ENCODE measurements around the gene TTLL5. TPM values are rescaled to one million over a fixed set of nuclear protein-coding genes. Genes with fewer than 3 reads are reported as not detected.
"Not testable (repeated sequence)": the region's sequence is repeated elsewhere in the genome, so short reads cannot be mapped to it uniquely, and the experiment has no call there.

Gene TTLL5
- total RNA-seq, 2 experiments from 2014 or later = 26.9 to 30.5 TPM

DNA sequence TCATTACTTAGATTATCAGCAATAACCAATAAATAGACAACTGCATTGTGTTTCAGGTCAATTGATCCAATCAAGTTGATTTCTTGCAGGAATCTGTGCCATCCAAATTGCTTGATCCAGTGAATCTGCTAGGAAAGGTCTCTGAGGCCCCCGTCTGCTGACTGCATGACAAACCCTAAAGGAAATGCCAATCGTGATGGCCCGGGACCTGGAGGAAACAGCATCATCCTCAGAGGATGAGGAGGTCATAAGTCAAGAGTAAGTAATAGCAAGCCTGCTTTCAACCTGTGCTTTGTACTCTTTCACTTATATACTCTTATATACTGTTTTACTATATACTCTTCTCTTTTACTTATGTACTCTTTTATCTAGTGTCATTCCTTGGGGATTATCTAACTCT, 1.9 kb downstream of the TTLL5 start:
- H3K27ac Mint-ChIP-seq = no peak overlapping the region
- H3K27me3 Mint-ChIP-seq = no peaks in the 10 kb centered on the region
- H3K4me1 Mint-ChIP-seq = peaks cover 12% of the 10 kb centered on the region
- DNase-seq = no peak
- H3K9me3 Mint-ChIP-seq = no peaks in the 10 kb centered on the region
- H3K4me3 Mint-ChIP-seq = no peak overlapping the region
- no peaks in the 10 kb centered on the region for H3K36me3 Mint-ChIP-seq

DNA sequence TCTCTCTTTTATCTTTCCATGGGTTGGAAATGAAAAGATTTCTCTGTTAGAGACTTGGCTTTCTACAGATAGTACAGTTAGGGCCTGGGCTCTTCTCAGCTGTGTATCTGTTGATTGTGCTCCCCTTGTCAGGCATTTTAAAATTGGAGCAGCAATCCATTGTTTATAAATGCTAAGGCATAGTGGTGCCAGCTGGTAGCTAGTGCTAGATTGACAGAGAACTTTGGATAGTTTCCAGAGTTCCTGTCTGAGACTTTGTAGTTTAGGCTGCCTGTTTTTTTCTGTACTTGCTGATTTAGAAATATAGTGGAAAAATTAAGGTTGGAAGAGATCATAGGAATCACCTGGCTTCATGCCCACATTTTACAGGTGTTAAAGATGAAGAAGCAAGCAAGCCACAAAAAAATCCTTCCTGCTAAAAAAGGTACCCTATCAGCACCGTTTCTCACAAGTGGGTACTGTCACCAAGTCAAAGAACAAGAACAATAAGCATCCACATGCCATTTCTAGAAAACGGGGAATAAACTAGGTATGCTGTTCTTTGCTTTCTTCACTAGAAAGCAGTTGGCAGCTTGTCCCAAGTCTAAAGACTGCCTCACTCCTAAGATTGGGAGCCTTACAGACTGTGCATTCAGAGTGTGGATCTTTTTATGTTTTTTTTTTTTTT, 6.2 kb downstream of the TTLL5 start:
- no peaks in the 10 kb centered on the region for H3K9me3 Mint-ChIP-seq
- peaks cover 21% of the 10 kb centered on the region for H3K36me3 Mint-ChIP-seq
- H3K27ac Mint-ChIP-seq = no peak overlapping the region
- peaks cover 5% of the 10 kb centered on the region for H3K4me1 Mint-ChIP-seq
- no peak overlapping the region for H3K4me3 Mint-ChIP-seq
- no peak for DNase-seq
- no peaks in the 10 kb centered on the region for H3K27me3 Mint-ChIP-seq

DNA sequence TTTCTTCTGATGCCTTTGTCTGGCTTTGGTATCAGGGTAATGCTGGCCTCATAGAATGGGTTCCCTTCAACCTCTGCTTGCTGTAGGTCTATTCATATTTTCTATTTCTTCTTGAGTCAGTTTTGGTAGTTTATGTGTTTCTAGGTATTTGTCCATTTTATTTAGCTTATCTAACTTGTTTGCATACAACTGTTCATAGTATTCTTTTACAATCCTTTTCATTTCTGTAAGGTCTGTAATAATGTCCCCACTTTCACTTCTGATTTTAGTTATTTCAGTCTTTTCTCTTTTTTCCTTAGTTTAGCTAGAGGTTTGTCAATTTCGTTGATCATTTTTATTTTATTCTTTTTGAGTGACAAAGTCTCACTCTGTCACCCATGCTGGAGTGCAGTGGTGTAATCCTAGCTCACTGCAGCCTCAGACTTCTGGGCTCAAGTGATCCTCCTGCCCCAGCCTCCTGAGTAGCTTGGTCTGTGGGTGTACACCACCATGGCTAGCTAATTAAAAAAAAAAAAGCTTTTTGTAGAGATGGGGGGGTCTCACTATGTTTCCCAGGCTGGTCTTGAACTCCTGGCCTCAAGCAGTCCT, 11.7 kb downstream of the TTLL5 start:
- Mint-ChIP-seq H3K4me1 (peaks cover 19% of the 10 kb centered on the region), H3K36me3 (peaks cover 40% of the 10 kb centered on the region), H3K27ac (no peak overlapping the region), H3K4me3 (no peak overlapping the region), H3K9me3 (peaks cover 6% of the 10 kb centered on the region), H3K27me3 (no peaks in the 10 kb centered on the region)
- DNase-seq = no peak

GRCh38 chr14:75673345-75674035, 12.4 kb downstream of the TTLL5 start:
- Mint-ChIP-seq H3K4me3 (no peak overlapping the region), H3K27ac (no peak overlapping the region), H3K27me3 (no peaks in the 10 kb centered on the region), H3K36me3 (peaks cover 42% of the 10 kb centered on the region), H3K4me1 (peaks cover 17% of the 10 kb centered on the region), H3K9me3 (peaks cover 6% of the 10 kb centered on the region)
- DNase-seq = no peak

- H3K4me3 Mint-ChIP-seq = no peak overlapping the region
- peaks cover 6% of the 10 kb centered on the region for H3K9me3 Mint-ChIP-seq
- DNase-seq = no peak
- H3K36me3 Mint-ChIP-seq = peaks cover 30% of the 10 kb centered on the region
- H3K27me3 Mint-ChIP-seq = no peaks in the 10 kb centered on the region
- no peak overlapping the region for H3K27ac Mint-ChIP-seq
- H3K4me1 Mint-ChIP-seq = peaks cover 20% of the 10 kb centered on the region
Observed at GRCh38 chr14:75675265-75675960, 14.4 kb downstream of the TTLL5 start.

DNA sequence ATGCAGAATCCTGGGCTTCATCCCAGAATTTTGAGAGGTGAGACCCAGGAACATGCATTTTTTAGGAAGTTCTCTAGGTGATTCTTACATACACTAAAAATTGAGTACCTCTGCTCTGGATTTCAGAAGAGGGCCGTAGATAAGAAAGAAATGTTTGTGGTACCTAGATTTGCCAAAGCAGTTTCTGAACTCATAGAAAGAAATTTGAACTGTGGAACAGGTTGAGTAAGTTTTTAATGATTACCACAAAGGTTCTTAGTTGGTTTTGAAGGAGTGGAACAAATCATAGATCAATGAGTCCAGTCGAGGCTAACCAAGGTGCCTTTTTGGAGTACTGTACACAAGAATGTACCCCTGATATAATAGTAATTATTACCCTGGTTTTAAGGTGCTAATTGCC, 24.9 kb downstream of the TTLL5 start:
- no peaks in the 10 kb centered on the region for H3K9me3 Mint-ChIP-seq
- peaks cover 31% of the 10 kb centered on the region for H3K36me3 Mint-ChIP-seq
- H3K27ac Mint-ChIP-seq = no peak overlapping the region
- DNase-seq = no peak
- H3K4me1 Mint-ChIP-seq = peaks cover 7% of the 10 kb centered on the region
- no peaks in the 10 kb centered on the region for H3K27me3 Mint-ChIP-seq
- no peak overlapping the region for H3K4me3 Mint-ChIP-seq

- H3K27ac Mint-ChIP-seq = no peak overlapping the region
- peaks cover 40% of the 10 kb centered on the region for H3K36me3 Mint-ChIP-seq
- H3K4me1 Mint-ChIP-seq = peaks cover 7% of the 10 kb centered on the region
Observed at GRCh38 chr14:75689012-75689411, 28.0 kb downstream of the TTLL5 start.

GRCh38 chr14:75690010-75690409, 29.0 kb downstream of the TTLL5 start:
- no peak overlapping the region for H3K27ac Mint-ChIP-seq
- H3K4me1 Mint-ChIP-seq = peaks cover 7% of the 10 kb centered on the region
- peaks cover 3% of the 10 kb centered on the region for H3K9me3 Mint-ChIP-seq
- DNase-seq = no peak
- no peaks in the 10 kb centered on the region for H3K27me3 Mint-ChIP-seq
- H3K4me3 Mint-ChIP-seq = no peak overlapping the region
- peaks cover 46% of the 10 kb centered on the region for H3K36me3 Mint-ChIP-seq

More at GRCh38 chr14:75689012-75689411, 28.0 kb downstream of the TTLL5 start:
- no peak overlapping the region for H3K4me3 Mint-ChIP-seq
- no peaks in the 10 kb centered on the region for H3K9me3 Mint-ChIP-seq
- no peaks in the 10 kb centered on the region for H3K27me3 Mint-ChIP-seq
- DNase-seq = no peak

DNA sequence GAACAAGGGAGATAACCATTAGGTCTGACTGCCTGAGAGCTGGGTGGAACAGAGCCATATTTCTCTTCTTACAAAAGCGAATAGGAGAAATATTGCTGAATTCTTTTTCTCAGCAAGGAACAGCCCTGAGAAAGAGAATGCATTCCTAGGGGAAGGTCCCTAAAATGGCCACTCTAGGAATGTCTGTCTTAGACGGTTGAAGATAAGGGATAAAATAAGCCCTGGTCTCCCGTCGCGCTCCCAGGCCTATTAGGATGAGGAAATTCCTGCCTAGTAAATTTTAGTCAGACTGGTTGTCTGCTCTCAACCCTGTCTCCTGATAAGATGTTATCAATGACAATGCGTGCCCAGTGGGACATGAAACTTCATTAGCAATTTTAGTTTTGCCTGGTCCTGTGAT, 34.0 kb downstream of the TTLL5 start:
- H3K4me1 Mint-ChIP-seq, H3K9me3 Mint-ChIP-seq, H3K27ac Mint-ChIP-seq, DNase-seq, H3K27me3 Mint-ChIP-seq, H3K4me3 Mint-ChIP-seq: not testable (repeated sequence)
- peaks cover 53% of the 10 kb centered on the region for H3K36me3 Mint-ChIP-seq

- H3K36me3 Mint-ChIP-seq = peaks cover 43% of the 10 kb centered on the region
- DNase-seq = no peak
- no peak overlapping the region for H3K4me3 Mint-ChIP-seq
- H3K9me3 Mint-ChIP-seq = peaks cover 5% of the 10 kb centered on the region
- H3K27me3 Mint-ChIP-seq = no peaks in the 10 kb centered on the region
- no peaks in the 10 kb centered on the region for H3K4me1 Mint-ChIP-seq
- no peak overlapping the region for H3K27ac Mint-ChIP-seq
Observed at GRCh38 chr14:75697386-75697785, 36.3 kb downstream of the TTLL5 start.

GRCh38 chr14:75697918-75698317, 36.9 kb downstream of the TTLL5 start:
- Mint-ChIP-seq H3K4me1 (no peaks in the 10 kb centered on the region), H3K27ac (no peak overlapping the region), H3K36me3 (peaks cover 39% of the 10 kb centered on the region), H3K4me3 (no peak overlapping the region), H3K9me3 (peaks cover 5% of the 10 kb centered on the region), H3K27me3 (no peaks in the 10 kb centered on the region)
- no peak for DNase-seq

DNA sequence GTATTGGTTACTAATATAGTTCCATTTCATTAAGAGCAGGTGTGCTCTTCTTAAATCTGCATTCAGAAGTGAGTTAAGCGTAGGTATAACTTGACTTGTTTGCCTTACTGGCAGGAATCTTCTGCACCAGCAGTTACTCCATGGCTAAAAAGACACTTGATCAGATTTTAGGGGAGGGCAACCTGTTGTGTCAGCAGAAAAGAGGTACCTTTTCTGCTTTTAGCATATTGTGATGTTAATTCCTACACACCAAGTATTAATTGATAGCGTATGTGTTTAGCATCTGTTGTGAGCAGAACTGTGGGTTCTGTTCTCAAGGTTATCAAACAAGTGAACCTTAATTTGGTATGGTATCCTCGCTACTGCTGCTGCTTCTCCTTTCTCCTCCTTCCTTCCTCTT, 38.3 kb downstream of the TTLL5 start:
- Mint-ChIP-seq H3K9me3 (peaks cover 5% of the 10 kb centered on the region), H3K27ac (no peak overlapping the region), H3K4me1 (no peaks in the 10 kb centered on the region), H3K4me3 (no peak overlapping the region), H3K36me3 (peaks cover 25% of the 10 kb centered on the region), H3K27me3 (no peaks in the 10 kb centered on the region)
- DNase-seq = no peak

- H3K27me3 Mint-ChIP-seq = no peaks in the 10 kb centered on the region
- H3K27ac Mint-ChIP-seq = no peak overlapping the region
- no peak overlapping the region for H3K4me3 Mint-ChIP-seq
- H3K4me1 Mint-ChIP-seq = no peaks in the 10 kb centered on the region
- peaks cover 1% of the 10 kb centered on the region for H3K9me3 Mint-ChIP-seq
- DNase-seq = no peak
- peaks cover 20% of the 10 kb centered on the region for H3K36me3 Mint-ChIP-seq
Observed at GRCh38 chr14:75700295-75700694, 39.2 kb downstream of the TTLL5 start.

DNA sequence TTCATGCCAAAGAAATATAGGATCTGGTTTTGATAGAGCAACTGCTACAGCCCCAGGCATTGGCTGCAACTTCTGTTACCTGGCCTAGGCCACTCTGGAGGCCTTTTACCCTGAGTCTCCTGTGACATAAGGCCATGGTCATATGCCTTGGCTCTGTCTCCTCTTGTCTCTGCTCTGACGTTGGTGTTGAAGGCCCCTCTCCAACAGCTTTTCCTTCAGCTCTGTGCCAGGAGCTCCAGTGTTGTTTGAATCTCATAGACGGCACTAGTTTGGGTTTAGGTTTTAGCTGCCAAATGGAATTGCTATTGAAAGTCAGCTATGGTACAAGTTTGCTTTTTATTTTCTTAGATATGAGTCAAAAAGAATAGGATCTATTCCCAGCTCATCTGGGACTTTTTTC, 41.1 kb downstream of the TTLL5 start:
- Mint-ChIP-seq H3K4me3 (no peak overlapping the region), H3K36me3 (peaks cover 14% of the 10 kb centered on the region), H3K4me1 (no peaks in the 10 kb centered on the region), H3K9me3 (no peaks in the 10 kb centered on the region), H3K27me3 (no peaks in the 10 kb centered on the region), H3K27ac (no peak overlapping the region)
- no peak for DNase-seq

GRCh38 chr14:75702616-75703261, 41.7 kb downstream of the TTLL5 start:
- no peak for DNase-seq
- Mint-ChIP-seq H3K27ac (no peak overlapping the region), H3K36me3 (peaks cover 14% of the 10 kb centered on the region), H3K27me3 (no peaks in the 10 kb centered on the region), H3K9me3 (no peaks in the 10 kb centered on the region), H3K4me1 (no peaks in the 10 kb centered on the region), H3K4me3 (no peak overlapping the region)

All from activated naive CD8-positive, alpha-beta T cell treated with anti-CD3 and anti-CD28 coated beads for 36 hours (primary cell).